Activated CD8-positive, alpha-beta memory T cell treated with anti-CD3 and anti-CD28 coated beads, Interleukin-2, amount 50 U/mL, for 4 hours (primary cell): ENCODE results near the gene ART1.

Source experiments
- DNase-seq: peaks from one replicate; pipeline ENCODE4 v3.0.0-alpha.2; 2020

ART1 gene

DNA sequence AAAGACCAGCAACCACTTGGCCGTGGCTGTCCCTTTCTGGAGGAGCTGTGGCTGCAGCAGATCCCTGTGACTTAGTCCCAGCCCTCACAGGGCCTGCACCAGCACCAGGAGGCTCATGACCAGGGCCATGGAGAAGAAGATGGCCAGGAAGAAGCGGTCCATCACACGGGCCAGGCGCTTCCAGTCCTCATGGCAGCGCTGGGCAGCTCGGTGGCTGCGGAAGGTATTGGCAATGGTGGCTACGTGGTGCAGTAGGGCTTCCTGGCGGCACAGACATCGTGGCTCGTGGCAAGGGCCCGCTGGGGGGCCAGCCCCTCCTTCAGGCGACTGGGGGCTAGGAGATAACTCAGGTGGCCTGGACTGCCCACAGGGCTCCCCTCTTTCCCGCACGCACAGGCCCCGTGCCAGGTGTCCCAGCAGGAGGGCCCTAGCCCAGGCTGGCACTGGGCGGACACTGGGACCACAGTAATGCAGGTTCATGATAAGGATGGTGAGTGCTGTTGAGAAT, 21.1 kb downstream of the ART1 start:
- no peak for DNase-seq

DNA sequence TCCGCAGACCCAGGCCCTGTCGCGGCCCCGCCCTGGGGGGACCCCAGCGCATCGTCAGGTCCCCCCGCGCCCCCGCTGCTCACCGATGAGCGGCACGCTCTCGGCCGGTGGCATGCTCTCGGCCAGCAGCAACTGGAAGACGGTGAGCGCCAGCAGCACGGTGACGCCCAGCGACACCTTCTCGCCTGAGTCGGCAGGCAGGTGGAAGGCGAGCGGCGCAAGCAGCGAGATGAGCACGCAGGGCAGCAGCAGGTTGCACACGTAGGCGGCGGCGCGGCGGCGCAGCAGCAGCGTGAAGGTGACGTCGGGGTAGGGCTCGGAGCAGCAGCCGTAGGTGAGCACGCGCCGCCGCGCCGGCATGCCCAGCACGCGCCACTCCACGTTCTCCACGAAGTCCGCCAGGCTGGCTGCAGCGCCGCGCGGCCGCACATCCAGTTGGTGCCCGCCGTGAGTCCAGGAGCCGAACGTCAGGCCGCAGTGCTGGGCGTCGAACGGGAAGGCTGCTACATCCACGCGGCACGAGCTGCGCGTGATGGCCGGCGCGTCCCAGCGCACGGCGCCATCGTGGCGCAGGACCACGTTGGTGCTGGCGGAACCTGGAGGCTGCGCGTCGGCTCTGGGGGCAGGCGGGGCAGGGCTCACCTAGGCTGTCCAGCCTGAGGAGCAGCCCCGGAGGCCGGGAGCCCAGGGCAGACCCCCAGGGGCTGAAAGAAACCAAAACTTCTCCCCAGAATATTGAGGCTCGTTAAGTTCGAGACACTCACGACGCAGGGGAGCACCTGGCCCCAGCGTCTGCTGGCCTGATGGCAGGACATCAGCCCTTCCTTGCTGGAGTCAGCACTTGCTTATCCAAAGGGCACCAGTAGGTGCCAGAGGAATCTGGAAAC, 22.5 kb downstream of the ART1 start:
- DNase-seq, result no peak

DNA sequence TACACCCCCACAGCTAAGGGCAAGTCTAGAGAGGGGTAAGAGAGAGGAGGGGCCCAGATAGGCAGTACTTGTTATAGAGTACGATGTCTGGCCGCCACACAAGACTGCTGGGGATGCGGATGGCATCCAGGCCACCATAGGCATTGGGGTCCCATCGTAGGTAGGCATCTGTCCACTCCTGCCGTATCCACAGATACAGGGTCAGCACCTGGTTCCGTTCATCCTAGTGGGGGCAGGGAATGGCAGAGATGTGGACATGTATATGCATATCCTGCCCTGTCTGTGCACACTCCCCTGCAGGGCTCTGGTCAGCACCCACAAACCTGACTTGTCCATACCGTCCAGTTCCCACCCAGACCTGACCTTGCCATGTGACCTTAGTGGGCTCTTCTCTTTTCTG, 24.2 kb downstream of the ART1 start:
- DNase-seq, result no peak

DNA sequence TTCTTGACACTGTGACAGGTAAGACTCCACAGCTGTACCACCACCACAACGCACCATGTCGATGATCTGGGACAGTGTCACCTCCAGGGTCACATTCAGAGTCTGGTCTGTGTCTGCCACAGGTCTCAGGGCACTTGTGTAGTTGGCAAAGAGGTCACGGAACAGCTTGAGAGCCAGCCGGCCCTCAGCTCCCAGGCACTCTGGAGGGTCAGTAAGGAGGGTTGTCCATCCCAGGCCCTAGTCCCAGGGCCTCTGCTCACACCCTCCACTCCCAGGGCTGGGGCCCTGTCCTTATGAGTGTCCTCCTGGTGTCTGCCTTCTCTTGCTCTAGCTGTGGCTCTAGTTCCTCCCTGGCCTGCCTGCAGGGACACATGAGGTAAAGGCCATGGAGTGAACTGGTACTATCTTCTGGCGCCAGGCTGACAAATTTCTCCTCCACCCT, 24.8 kb downstream of the ART1 start:
- no peak for DNase-seq

DNA sequence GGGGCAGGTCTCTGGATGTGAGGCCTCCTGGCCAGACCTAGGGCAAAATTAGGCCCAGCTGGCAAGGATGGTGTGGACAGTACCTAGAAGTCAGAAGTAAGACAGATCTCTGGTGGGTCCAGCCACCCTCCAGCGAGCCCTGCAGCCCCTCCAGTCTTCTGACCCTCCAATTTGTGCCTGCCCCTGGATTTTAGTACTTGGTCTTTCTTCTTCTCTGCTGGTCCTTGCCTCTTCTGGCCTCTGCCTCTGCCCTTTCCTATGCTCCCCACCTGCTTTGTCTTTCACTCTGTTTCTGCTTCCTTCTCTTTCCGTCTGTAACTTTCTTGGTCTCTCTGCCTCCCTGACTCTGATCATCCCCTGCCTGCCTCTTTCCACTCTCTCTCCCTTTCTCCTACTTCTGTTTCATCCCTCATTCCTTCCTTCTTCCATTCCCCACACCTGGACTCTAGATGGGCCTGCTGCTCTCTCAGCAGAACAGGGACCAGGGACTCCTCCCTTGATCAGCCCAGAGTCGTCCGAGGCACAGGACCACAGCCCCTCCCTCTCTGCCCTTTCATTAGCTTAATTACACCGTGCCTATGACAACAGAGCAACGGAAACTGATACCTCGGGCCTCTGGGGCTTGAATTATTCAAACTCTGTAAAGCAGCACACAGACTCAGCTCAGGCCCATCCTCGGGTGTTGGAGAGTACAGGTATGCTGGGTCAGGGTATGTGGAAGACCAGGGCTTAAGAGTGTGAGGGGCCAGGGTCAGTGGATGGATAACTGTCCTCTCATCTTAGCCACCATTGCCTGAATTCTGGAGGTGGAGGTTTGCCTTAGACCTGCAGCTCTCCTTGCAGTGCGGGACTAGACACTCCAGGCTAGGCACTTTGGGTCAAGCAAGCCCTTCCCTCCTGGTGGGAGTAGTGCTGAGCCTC, 26.7 kb downstream of the ART1 start, which contains the start of gene CHRNA10:
Gene CHRNA10, minus strand, starts transcription at position 51 of the 921 bp plus-strand sequence. CDS start 72 bp downstream, outside the sequence.
- DNase-seq, result no peak

DNA sequence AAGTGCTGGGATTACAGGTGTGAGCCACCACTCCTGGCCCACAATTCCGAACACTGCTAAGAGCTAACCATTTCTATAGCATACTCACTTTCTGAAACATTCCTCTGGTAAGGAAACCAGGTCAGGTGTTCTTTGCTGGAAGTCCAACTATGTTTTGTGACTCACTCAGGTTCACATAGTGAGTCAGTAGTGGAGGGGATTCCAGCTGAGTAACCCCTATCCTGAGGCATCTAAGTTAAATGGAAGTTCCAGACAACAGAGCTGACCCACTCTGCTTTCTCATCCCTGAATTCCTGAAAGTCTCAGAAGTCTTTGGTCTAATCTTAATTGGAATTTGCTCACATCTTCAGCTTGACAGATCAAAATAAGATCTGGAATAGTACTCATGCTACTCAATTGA, 29.3 kb downstream of the ART1 start:
- DNase-seq, result no peak

DNA sequence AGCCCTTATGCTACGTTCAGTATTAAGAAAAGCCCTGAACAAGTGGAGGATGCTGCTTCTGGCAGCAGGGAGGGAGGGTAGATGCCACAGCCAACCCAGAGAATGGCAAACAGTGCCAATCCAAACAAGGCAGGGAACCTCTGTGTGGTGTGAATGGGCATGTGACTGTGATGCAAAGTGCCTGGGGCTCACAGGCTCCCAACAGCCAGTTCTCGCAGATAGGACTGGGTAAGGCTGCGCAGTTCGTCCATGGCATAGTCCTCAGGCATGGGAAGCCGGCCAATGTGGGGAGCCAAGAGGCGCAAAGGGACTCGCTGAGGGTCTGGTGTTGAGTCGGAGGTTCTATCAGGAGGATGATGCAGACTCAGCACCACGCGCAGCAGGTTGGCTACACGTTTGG, 31.0 kb downstream of the ART1 start:
- DNase-seq, result no peak

DNA sequence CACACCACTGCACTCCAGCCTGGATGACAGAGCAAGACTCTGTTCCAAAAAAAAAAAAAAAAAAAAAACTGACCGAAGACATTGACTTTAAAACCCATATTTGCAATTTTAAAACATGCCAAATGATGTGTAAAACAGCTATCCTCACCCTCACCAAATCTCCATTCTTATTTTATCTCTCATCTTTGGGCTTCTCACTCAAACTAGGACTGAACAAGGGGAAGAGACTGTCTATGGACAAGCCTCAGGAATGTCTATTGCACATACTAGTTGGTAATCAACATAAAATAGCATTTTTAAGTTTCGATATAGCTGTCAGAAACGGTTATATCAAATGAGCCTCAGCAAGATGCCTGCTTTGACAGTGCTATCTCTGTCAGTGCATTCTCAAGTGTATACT, 34.1 kb downstream of the ART1 start:
- DNase-seq, result no peak

DNA sequence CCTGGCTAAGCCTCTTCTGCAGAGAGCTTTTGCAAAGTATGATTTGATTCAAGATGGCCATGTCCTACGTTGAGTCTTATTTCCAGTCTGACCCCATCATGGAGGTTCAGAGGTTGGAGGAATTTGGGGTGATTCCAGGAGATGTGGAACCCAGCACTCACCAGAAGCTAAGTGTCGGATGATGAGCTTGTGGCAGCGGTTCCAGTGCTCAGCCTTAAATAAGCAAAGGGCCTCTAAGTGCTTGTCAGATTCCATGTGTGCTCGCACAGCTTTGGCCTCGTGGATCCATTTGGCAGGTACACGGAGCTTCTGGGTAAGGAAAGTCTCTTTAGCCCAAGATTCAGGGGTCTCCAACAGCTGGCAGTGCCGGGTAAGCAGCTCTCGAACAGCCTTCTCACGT, 38.1 kb downstream of the ART1 start:
- DNase-seq, result no peak

DNA sequence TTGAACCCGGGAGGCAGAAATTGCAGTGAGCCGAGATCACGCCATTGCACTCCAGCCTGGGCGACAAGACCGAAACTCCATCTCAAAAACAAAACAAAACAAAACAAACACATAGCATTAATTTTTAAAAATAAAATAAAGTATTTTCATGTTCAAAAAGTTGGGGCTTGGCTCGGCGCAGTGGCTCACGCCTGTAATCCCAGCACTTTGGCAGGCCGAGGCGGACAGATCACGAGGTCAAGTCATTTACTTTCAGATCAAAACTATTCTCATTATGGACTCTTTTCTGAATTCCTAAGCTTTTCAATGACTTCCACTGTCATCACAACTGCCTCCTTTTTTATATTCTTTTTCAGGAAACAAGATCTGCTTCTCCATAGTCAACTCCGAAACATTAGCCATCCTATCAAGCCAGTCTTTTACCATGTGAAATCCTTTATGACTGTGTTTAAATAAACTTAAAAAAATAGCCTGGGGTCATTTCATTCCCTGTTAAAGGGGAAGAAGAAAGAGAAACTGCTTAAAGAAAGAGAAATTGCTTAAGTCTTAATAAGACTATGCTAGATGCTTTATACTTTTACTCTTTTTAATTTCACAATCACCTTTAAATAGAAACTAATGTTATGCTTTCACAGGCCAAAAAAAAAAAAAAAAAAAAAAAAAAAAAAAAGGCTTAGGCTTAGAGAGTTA, 39.3 kb downstream of the ART1 start:
- DNase-seq, result no peak

DNA sequence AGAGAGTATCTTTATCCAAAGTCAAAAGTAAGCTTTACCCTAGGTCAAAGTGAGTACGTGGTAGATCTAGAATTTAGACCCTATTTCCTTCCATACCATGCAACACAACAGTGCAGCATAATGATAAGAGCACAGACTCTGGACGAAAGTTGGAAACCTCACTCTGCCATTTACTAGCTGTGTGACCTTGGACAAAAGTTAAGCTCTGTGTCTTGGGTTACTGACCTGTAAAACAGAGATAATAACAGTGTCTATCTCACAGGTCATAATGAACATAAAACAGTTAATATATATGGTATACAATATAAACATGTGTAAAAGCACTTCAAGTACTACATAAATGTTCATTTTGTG, 39.9 kb downstream of the ART1 start:
- no peak for DNase-seq

DNA sequence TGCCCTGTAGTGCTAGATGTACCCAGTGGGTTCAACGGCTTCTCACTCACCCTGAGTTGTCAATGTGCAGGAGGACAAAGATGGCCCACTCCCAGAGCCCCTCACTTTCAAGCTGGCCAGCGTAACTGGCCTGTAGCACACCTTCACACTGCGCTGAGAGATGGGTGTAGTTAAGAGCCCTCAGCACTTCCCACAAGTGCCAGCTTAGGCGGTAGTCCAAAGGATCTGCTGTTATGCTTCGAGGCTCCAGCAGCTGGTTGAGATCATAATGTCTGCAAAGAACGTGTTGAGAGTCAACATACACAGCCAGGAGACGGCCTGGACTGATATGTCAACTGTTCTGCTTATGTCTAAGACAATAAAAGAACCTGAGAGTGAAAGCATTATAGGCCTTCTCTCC, 41.0 kb downstream of the ART1 start:
- no peak for DNase-seq

DNA sequence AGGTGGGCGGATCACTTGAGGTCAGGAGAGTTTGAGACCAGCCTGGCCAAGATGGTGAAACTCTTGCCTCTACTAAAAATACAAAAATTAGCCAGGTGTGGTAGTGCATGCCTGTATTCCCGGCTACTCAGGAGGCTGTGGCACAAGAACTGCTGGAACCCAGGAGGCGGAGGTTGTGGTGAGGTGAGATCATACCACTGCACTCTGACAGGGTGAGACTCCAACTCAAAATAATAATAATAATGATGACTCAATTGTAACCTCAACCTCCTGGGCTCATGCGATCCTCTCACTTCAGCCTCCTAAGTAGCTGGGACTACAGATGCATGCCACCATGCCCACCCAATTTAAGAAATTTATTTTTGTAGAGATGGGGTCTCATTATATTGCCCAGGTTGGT, 41.8 kb downstream of the ART1 start:
- DNase-seq, result no peak

DNA sequence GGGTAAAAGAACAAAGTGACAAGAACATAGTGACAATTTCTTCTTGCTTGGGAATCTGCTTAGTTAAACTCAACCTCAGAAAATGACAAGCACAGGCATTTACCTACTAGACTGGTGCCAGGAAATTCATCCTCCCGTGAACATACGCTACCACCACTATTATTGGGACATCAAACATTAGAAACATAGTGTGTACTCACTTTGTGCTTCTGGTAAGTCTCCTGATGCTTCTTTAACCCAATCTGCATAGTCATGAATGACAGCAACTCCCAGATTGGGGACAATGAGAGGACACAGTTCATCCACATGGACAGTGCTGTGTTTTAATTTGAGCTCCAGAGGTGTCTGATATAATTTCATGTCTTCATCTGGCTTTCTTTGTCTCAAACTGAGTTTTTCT, 55.5 kb downstream of the ART1 start:
- no peak for DNase-seq

DNA sequence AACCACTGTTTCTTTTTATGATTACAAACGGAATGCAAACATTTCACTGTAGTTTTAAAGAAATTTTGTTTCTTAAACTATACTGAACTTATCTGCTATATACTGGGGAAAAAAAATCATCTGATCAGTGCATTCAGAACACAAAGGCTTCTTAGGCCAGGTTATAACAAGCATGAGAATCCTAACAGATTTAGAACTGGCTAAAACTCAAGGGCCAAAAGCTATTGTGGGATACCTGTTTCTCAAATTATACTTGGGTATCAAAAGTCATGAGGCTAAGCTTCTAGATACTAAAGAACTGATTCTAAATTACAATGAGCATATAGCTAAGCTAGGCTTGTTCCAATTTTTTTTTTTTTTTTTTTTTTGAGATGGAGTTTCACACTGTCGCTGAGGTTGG, 56.0 kb downstream of the ART1 start:
- no peak for DNase-seq

DNA sequence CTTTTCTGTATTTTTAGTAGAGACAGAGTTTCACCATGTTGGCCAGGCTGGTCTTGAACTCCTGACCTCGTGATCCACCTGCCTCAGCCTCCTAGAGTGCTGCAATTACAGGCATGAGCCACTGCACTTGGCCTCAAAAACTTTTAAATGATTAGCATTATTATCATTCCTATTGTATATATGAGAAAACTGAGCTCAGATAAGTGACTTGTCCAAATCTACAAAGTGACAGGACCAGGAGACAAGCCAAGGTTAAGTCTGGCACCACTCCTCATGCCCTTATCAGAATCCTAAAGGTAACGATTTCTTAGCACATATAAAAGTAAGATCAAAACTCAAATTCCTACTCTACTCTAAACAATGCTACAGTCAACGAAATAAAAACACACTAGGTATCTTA, 58.5 kb downstream of the ART1 start:
- no peak for DNase-seq

DNA sequence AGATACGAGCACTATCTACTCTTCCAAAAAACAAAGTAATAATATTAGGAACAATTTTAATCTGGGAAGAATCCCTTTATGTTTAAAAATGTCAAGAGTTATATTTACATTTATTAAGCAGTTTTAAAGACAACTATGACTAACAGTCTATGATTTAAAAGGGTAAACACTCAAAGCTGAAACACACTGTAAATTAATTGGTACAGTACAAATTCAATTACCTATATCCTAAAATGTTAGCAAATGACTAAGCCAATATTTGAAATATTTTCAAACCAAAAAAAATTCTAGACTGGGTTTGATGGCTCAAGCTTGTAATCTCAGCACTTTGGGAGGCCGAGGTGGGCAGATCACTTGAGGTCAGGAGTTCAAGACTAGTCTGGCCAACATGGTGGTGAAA, 62.2 kb downstream of the ART1 start:
- no peak for DNase-seq

DNA sequence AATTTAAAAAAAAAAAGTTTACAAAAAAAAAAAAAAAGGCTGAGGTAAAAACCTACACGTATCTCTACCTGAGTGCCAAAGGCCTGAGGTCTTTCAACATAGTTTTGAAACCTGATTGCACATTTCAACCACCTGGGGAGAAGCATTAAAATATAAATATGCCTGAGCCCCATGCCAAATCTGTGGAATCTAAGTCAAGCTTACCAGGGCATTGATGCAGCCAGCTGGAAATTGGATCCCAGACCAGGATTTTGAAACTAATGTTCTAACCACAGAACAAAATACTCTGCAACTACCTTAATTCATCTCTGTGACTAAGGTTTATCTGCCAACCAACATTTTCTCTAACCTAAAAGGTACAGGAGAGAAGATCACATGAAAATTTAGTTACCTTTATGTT, 65.0 kb downstream of the ART1 start:
- no peak for DNase-seq

DNA sequence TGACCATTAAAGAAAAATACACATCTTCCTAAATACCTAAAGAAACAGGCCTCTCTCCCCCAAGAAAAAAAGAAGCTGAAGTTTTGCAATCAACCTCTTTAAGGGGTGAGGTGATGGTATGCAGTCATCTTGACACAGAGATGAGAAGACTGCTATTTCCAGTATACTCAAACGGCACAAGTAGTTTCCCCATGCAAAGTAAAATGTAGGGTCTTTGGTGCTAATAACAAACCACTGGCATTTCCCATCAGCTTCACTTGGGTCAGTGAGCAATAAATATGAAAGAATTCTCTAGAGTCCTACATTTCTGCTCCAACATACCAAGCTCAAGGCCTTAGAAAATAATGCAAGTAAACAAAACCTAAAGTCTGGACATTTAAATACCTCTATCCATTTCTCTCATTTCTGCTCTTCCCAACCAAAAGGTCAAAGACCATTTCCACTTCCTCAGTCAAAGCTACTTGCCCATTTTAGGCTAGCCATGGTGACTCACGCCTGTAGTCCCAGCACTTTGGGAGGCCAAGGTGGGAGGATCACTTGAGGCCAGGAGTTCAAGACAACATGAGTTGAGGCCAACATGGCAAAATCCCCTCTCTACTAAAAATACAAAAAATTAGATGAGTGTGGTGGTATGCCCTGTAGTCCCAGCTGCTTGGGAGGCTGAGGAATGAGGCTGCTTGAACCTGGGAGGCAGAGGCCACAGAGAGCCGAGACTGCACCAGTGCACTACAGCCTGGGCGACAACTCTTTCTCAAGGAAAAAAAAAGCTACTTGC, 65.7 kb downstream of the ART1 start:
- DNase-seq, result no peak

DNA sequence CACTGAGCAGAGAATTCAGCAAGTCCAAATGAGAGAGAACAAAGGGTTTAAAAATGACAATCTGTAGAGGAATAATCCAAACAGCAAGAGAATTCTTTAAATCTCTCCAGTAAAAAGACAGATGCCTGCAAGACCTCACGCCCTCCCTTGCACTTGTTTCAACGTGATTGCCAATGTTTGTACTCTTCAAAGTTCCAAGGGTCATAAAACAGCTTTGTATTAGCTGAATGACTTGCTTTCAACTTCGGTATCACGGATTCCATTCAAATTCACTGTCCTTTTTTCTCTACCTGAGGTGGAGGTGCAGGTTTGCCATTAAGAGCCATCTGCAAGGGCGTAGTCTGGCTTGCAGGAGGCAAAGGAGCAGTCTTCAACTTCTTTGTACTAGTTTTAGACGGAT, 67.3 kb downstream of the ART1 start:
- no peak for DNase-seq
